HL-60/S4 treated with retinoic acid at 250 ng/mL for 4 days and 3 days (cell line): ENCODE data around the gene RNF141.

ENCODE experiments used
- in situ Hi-C: fragments of 300-500 bp; cut with MboI; formaldehyde crosslinking; loops from 2 replicates; pipeline ENCODE4 v1.7.0; 2022; ENCODE audit warnings: low sequenced_read_pairs

RNF141 gene

DNA sequence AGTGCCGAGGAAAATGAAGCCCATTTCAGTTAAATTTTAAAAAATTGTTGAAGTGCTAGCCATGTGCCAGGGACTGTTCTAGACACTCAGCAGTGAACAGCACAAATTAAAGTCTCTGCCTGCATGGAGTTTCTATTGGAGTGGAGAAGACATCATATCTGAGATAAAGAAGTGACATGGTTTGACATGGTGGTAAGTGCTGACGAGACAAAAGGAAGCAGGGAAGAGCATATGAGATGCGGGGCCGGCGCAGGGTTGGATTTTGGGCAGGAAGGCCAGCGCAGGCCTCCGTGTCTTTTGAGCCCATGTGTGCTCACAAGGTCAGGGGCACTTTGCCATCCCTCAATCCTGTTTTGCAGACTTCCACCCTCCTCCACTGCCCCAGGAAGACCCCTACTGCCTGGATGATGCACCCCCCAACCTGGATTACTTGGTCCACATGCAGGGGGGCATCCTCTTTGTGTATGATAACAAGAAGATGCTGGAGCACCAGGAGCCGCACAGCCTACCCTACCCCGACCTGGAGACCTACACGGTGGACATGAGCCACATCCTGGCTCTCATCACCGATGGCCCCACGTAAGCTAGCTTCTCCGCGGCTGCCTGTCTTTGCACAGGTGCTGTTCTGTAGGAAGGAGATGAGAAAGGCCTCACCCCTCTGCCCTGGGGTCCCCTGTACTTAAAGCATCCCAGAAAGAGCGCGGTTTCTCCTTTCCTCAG lies 56.4 kb downstream of the RNF141 start:
- in situ Hi-C loops: no loop called here

DNA sequence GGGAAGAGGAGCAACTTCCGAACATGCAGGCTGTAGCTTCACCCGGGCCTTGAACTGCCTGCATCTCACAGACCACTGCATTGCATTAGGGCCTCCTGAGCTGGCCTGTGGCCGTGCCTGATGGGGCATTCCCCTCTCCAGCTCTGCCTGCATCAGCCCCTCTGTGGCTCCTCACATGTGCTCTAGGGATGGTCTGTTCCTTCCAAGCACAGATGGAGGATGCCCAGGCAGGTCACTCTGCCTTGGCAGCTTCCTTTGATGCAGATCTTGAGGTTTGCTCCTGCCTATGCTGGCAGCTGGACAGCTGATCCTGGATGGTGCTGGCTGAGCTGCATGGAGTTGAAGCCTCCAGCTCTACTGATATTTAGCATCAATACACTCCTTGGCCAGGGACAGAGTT lies 57.4 kb downstream of the RNF141 start:
- in situ Hi-C loops: no loop called here

DNA sequence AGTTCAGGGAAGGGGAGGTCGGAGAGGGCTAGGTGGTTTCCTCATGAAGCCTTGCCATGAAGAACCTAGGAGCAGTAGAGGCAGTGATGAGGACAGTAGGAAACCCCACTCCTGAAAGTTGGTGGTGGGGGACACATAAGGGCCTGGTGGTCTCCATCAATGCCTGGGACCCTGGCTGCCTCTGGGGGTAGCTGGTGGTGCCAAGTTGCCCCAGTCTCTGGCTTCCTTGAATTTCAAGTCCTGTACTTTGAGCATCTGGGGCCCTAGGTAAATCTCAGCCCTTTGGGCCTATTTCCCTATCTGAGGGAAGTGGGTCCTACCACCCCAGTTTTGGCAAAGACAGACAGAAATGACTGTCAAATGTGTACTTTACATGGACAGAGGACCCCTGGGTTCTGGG lies 57.8 kb downstream of the RNF141 start:
- in situ Hi-C loops: no loop called here

DNA sequence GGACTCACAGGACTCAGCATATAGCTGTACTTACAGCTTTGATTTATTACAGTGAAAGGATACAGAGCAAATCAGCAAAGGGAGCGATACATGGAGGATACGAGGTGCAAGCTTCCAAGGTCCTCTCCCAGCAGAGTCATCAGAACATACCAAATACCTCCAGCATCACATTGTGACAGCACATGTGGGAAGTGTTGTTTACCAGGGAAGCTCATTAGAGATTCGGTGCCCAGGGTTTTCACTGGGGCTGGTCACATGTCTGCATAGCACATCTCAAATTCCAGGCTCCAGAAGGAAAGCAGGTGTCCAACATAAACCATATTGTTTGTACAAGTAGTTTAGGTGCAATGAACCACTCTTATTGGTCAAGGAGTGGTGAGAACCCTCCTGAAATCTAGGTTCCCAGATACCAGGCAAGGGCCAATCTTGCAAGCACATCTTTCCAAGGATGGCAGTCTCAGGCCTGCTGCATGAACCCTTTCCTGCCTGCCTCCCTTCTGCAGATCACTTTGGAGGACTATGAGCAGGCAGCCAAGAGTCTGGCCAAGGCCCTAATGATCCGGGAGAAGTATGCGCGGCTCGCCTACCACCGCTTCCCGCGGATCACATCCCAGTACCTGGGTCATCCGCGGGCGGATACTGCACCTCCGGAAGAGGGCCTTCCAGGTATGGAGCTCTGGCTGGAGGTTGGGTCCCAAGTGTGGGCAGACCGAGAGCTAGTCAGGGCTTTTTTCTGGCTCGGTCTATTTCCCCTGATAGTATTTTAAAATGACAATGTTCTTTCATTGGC lies 59.2 kb downstream of the RNF141 start:
- in situ Hi-C loops: no loop called here

DNA sequence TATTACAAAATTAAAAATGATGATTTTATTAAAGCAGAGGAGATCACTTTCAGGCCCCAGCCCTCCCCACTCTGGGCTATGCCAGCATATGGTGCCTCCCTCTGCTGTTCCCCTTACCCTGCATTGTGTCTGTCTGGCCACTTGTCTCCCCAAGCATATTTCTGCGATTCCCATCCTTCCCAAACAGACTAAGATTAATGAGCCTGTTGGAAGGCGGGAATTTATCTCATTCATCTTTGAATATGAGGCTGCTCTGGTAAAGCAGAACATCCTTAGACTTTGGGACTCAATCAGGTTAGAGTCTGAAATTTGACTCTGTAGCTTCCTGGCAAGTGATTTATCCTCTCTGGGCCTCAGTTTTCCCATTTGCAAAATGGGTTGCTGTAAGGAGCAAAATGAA lies 60.2 kb downstream of the RNF141 start:
- in situ Hi-C loops: no loop called here

DNA sequence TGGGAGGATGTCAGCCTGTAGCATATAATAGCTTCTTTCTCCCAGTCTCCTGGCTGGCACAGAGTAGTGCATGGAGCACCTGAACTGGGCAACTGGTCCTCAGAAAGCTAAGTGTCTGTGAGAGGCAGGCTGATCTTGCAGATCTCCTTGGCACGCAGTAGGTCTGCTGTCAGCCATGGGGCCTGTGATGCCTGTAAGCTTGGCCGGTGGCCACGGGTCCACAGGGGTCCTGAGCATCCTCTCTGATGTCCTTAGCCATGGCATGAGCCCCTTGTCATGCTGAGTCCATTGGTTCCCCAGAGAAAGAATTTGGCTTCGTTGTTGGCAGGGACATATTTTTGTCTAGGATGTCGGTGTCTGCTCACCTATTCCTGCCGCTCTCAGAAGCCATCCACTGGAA lies 61.0 kb downstream of the RNF141 start:
- in situ Hi-C loops: no loop called here

DNA sequence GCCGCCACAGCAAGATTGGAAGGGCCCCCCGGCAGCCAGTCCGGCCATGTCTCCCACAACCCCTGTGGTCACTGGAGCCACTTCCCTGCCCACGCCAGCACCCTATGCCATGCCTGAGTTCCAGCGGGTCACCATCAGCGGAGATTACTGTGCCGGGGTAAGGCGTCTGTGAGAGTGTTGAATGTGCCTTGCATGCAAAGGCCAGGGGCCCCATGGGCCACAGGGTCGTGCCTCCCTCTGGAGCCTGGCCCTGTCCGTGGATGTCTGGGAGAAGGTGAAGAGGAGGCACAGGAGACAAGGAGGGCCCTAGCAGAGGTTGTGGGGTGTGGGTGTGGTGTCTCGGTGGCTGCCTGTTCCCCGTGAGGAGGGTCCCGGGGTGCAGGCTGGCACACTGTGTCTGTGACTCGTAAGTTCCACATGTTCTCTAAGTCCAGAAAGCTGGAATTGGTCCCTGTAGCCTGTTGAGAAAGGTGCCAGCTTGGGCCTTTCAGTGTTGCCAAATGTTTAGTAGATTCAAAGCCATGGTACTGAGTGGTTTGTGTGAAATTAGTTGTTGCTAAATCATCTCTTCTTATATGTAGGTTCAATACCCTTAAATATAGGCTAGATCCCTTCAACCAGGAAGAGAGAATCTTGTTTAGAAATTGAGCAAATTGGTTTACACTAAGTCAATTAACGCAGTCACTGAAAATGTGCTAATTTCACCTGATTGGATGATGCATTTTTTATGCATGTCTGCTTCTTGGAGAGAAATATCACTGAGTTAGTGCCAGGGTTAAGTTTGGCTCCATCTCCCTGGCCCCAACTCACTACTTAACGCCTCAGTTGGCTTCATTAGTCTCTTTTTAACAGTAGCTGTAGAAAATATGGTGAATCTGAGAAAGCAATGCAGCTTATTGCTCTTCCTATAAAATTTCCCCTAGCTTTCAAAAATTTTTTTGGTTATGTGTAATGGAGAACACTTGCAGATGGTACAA lies 62.1 kb downstream of the RNF141 start:
- in situ Hi-C loops: no loop called here

DNA sequence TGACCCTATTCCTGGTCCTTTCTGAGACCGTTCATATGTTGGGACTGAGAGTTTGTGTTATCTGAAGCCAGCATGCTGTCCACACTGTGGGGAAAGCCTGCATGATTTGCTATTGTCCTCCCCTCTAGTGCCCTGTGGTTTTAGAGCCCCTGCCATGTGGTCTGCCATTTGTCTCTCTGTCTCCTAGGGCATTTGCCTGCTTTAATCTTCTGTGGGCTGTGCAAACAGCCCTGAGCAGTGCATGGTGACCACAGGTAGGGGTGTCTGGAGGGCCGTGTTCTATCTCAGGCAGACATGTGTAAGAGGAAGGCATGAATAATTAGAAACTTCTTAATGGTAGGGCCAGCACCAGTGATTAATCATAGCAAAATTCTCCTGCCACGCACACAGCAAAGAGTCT lies 62.9 kb downstream of the RNF141 start:
- in situ Hi-C loops: no loop called here

DNA sequence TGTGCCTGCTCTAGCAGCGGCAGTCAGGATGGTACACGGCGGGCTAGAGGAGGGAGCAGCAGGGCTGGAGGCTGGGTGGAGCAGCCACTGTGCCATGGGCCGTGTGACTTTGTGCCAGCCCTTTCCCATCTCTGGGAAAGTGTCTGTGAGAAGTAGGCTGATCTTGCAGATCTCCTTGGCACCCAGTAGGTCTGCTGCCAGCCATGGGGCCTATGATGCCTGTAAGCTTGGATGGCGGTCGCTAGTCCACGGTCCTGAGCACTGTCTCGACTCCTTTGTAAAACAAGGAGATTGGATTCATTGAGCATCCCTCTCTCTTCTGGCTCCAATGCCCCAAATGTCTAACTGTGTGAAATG lies 63.3 kb downstream of the RNF141 start:
- in situ Hi-C loops: no loop called here

DNA sequence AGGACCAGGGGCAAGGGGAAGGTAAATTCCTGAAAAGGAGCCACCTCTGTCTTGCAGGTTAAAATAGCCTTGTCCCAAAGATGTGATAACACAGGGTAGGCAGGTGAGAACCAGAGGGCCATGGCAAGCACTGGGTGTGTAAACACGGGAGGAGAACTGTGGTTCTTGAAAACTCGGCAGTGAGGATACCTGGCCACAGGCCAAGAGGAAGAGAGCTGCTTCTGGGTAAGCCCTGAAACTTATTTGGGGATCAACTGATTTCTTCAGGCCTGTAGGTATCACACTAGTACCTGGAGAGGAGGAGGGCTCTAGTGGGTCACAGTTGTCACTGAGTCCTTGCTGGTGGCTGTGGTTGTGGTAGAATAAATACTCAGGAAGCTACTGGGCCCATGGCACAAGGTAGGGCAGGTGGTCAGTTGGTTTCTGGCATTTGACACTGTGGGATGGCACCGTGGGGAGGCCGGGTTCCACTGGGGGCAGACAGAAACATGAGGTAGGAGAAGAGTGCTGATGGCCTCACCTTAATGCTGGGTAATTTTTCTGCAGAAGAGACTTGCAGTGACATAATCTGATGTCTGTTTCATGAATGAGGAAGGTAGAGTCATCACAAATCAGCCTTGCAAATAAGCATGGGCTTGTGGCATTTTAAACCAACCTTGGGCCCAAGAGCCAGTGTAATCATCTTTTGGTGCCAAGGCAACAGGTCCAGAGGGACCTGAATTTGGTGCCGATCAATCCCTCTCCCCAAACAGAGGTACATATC lies 63.9 kb downstream of the RNF141 start:
- in situ Hi-C loops: no loop called here

DNA sequence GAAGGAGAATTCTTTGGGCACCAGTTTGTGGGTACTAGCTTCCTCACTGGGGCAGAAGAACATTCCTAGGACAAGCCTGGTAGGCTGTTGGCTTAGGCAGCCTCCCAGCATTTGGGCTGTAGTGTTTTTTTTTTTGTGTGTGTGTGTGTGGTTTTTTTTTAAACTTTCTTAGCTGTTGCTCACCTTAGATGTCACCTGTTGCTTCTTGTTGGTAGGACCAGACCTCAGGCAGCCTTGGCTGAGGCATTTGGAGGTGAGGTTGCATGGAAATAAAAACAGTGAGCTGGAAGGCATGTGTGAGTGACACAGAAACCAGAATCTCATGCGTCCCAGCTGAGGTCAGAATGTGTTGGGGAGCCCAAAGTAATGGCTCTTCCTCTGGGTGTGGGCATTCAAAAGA lies 64.6 kb downstream of the RNF141 start:
- in situ Hi-C loops: no loop called here

DNA sequence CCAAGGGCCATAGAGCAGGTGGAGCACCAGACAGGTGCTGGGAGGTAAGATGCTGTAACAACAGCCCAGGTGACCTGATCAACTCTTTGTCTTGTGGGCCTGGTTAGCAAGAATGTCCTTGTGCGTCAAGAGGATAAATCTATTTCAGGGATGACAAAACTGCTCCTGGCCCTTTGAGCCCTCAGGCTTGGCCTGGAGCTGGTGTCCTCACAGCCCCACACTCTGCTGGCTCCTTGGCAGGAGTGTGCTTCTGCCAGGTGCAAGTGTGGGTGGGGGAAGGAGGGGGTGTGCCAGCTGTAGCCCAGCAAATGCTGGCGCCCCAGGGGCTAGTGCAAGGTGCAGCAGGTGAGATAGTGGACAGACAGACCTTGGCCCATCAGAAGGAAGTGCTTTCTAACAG lies 66.4 kb downstream of the RNF141 start:
- in situ Hi-C loops: no loop called here

DNA sequence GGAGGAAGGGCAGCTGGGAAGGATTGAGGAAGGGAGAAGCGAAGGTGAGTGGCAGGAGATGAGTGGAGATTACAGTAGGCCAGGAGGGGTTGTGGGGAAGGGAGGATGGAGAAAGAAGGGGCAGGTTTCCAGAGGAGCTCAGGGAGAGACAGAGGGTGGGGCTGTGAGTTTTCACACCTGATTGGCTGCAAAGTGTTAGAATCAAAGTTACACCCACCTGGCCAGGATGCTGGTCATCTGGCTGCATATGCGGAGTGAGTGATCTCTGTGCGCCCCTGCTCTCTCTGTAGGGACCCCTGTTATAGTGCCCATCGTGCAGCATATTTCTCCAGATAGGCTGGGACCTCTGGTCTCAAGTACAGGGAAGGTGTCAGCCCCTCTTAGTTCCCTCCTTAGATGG lies 67.6 kb downstream of the RNF141 start:
- in situ Hi-C loops: no loop called here

DNA sequence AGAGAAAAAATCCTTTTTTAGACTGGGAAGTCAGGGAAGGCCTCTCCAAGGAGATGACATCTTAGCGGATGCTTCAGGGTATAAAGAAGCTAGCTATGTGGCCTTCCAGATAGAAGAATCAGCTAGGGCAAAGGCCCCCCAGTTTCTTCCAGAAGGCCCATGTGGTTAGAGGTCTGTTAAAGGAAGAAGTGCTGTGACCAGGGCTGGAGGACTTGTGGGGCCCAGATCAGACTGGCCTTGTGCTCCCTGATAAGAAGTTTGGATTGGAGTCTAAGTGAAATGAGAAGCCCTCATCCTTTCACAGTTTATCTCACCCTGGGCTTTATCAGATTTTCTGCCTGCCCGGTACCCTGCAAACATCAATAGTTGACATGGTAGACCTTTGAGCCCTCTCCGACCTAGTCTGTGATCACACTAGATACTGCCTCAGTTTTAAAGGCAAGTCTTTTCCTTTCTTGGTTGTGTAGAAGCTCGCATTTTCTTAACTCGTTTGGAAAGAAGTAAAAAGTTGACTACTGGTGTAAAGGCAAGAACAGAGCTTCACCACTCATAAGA lies 78.2 kb downstream of the RNF141 start:
- in situ Hi-C loops: no loop called here
